NCI-H2081 treated with DMSO at 0.1 percent for 48 hours (cell line): ENCODE measurements around the gene OR56A1.
"Not testable (repeated sequence)": the region's sequence is repeated elsewhere in the genome, so short reads cannot be mapped to it uniquely, and the experiment has no call there.

Experiments used
- DNase-seq: peaks from one replicate; lab custom pipeline; 2025; lab: John Stamatoyannopoulos, UW

The OR56A1 gene, protein sequence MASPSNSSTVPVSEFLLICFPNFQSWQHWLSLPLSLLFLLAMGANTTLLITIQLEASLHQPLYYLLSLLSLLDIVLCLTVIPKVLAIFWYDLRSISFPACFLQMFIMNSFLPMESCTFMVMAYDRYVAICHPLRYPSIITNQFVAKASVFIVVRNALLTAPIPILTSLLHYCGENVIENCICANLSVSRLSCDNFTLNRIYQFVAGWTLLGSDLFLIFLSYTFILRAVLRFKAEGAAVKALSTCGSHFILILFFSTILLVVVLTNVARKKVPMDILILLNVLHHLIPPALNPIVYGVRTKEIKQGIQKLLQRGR

DNA sequence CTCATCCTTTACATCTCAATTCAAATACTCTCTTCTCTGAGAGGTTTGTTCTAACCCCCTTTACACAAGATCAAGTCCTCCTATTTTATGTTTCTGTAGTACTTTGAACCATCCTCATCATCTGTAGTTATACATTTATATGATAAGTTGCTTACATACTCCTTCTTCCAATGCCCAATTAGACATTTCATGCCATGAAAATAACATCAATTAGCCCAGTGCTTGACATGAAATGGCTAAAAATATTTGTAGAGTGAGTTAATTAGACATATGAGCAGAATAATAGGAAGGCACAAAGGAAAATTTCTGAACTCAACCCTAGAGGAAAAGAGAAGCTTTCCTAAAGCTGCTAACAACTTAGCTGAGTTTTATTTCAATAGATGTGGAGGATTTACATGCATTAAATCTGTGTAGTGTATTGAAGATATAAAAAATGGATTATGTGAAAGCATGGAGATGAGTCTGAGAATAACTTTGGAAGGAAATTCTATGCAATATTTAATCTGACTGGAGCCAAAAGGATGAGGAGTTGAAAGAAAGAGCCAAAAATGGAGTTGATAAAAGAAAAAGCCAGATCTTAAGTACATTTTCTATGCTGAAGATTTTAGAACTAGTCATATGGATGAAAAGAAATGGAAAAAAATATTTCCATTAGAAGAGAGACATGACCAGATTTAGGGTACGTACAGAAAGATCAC is at the start of gene OR56A1:
OR56A1 (minus strand) TSS at position 51 of the 698 bp plus-strand sequence. CDS start 3,066 bp downstream, outside the sequence.
- no peak for DNase-seq

DNA sequence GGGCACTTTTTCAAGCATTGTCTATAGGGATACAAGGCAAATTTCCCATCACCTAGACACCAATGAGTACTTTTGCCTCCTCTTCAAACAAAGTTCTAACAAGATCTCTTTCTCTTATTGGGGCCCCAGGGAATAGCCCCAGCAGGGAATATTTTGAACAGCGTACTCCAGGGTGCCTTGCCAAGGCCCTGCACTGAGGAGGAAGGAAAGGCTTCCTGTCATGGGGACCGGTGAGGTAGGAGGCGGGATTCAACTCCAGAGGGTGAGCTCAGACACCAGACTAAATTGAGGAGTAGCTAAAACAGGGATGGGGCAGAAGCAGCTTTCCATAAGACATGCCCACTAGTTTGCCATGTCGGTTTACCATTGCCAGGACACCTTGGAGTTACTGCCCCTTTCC is 48.9 kb upstream of the OR56A1 start:
- no peak for DNase-seq

DNA sequence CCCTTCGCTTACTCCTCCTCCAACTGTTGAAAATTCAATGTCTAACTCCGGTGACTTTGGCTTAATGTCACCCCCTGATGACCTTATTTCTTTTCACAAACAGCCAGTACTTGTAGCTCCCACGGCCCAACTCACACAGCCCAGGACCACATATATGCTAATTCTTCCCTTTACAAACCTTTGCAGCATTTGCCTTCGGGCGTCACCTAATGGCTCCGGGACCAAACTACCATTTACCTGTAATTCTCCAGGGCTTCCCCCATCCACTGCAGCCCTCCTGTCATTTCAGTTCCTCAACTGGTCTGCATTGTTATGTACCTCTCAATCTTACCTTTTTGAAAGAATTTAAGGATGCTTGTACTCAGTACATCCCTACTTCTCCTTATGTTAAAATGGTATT is 47.2 kb upstream of the OR56A1 start:
- DNase-seq: no peak

DNA sequence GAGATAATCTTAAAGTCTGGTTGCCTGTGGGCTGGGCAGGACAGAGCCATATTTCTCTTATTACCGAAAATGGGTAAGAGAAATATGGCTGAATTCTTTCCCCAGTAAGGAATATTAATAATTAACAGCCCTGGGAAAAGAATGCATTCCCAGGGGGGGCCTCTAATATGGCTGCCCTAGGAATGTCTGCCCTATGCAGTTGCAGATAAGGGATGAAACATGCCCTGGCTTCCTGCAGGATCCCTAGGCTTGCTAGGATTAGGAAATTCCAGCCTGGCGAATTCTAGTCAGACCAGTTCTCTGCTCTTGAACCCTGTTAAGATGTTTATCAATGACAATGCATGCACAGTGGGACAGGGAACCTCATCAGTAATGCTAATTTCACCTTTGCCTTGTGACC is 45.9 kb upstream of the OR56A1 start:
- not testable (repeated sequence) for DNase-seq

GRCh38 chr11:6067502-6067901 is 36.9 kb upstream of the OR56A1 start:
- no peak for DNase-seq

DNA sequence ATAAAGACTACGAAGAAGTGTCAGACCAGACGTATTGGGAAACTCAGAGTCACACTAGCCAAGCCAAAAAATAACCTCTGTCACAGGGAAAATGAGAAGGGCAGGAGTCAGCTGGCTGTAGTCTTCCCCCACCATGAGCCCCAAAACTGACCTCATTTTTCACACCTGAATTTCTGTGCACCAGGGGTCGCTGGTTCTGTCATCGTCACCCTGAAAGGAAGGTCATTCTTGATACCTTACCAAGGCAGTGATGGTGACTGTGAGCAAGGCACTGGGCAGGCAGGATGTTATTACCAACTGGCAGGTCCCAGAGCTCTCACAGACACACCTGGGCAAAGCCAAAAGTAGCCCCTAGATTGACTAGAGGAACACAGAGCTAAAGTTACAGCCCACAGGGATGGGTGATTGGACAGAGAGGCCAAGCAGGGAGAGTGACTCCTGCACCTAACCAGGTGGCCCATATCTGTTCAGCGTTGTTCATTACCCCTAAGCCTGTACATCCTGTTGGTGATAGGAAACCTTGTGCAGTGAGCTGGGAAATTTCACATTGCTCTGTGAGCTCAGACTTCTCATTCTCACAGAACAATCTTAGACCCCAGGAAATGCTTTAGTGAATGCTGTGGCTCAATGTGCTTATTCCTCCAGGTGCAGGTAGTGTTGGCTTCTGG is 32.3 kb upstream of the OR56A1 start:
- DNase-seq: no peak

GRCh38 chr11:6061475-6061874 is 30.9 kb upstream of the OR56A1 start:
- DNase-seq: no peak

DNA sequence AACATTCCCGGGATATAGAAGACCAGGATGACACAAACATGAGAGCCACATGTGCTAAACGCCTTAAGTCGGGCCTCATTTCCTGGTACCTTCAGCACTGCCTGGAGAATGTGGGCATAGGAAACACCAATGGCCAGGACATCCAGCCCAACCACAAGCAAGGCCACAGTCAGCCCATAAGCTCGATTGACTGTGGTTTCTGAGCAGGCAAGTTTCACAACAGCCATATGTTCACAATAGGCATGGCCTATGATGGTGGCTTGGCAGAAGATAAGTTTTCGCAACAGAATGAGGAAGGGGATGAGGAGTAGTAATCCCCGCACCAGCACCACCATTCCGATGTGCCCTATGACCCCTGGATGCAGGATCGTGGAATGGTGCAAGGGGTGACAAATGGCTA is 26.9 kb upstream of the OR56A1 start:
- no peak for DNase-seq

DNA sequence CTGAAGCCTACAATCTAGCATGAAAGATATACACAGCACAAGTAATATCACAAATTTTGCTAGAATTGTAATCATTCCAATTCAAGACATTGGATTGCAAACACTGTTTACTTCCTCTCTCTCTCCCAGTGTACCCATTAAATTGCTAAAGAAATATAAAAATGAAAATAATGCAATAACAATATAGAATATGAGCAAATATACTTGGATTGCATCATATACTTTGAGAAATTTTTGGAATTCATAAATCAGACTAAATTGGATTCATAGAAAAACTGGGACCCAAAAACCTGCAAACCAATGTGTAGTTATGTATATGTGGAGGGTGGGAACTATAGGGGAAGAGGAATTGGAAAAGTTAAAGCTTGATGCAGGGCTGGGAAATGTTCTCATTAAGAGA is 25.0 kb upstream of the OR56A1 start:
- no peak for DNase-seq

DNA sequence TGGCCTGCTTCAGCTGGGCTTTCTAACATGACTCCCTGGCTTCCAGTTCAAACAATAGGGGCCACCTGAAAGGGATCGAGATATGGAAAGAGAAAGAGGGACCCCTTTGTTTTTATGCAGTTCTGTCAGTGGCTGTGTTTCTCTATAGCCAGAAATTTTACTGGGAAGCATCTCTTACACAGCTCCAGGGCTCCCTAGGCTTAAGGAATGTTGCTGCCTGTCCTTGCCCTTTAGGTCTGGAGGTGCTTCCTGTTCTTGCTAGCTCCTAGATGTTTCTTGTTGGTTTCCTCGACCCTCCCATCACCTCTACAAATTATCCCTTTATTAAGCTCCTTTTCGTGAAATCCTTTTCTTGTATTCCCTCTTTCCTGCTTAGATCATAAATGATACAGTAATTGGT is 21.8 kb upstream of the OR56A1 start:
- DNase-seq: no peak

GRCh38 chr11:6040874-6041273 is 10.3 kb upstream of the OR56A1 start:
- DNase-seq: no peak

DNA sequence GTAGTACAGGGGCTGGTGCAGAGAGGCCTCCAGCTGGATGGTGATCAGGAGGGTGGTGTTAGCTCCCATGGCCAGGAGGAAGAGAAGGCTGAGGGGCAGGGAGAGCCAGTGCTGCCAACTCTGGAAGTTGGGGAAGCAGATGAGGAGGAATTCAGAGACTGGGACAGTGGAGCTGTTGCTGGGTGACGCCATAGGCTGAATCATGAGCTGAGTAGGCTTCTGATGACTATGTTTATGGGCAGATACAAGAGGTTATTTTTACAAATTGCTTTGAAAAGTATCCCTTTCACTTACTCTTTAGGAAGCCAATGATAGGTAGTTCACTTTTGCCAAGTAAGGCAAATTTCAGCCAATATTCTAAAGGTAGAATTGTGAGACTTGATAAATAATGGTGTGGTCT is 3.1 kb downstream of the OR56A1 start:
- DNase-seq: no peak

GRCh38 chr11:6025056-6025455 is 5.5 kb downstream of the OR56A1 start:
- no peak for DNase-seq

DNA sequence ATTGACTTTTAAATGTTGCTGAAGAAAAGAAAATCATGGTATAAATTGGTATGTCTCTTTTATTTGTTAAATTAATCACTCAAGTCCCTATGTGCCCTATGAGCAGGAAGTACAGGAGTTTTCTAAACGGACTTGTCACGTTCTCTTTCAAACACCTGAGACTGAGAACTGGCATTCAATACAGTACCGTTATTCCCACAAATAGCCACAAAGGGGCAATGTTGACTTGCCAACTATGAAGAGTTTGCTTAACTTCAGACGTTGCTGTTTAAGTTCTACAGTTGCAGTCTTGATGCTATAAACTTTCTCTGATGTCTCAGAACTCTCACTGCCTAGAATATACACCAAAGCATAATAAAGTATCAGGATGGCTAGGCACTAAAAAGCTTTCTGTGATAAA is 7.6 kb downstream of the OR56A1 start:
- peak; percentile 7 for DNase-seq

GRCh38 chr11:6013042-6013441 is 17.5 kb downstream of the OR56A1 start:
- no peak for DNase-seq

DNA sequence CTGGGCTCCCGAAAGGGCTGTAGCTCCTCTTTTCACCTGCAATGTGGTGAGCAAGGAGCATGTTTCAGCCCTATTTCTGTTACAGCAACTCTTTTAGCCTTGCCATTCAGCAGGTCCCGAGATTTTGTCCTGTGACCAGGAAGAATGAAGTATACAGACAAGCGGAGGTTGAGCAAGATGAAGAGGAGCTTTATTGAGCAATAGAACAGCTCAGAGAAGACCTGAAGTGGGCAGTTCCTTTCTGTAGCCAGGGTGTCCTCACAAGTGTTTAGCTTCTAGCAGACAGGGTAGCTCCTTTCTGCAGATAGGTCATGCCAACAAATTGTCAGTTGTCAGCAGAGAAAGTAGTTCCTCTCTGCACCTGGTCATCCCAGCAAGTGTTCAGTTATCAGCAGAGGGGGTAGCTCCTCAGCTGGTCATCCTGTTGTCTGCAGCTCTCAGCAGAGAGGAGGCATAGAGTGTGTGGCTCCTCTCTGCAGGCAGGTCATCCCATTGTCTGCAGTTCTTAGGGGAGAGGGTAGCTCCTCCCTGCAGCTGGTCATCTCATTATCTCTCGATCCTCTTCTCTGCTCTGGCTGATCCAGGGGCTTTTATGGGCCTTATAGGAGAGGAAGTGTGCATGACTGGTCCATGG is 18.4 kb downstream of the OR56A1 start:
- no peak for DNase-seq

DNA sequence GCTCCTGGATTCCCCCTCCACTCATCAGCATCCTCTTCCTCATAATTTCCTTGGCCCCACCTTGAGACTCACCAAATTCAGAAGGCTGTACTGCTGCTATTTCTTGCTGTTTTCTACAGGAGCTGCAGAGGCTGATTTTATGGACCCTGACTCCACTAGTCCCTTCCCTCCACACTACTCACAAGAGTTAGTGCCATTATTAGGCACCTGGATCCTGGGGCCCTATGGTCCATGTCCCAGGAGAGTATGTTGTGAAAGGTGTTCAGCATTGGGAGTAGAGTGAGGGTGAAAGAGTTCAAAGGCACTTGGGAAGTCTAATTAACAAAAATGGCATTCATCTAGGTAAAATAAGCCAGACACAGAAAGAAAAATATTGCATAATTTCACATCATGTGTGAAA is 23.7 kb downstream of the OR56A1 start, which contains the start of gene OR56A4:
OR56A4 (minus strand) TSS at position 101 of the 400 bp plus-strand sequence. CDS start 3,954 bp downstream, outside the sequence.
- no peak for DNase-seq

- DNase-seq: no peak
These were observed 24.2 kb downstream of the OR56A1 start for GRCh38 chr11:6006395-6006794.

- no peak for DNase-seq
These were observed 28.3 kb downstream of the OR56A1 start for GRCh38 chr11:6002202-6002699.

- no peak for DNase-seq
These were observed 35.8 kb downstream of the OR56A1 start for GRCh38 chr11:5994791-5995190.

- DNase-seq: no peak
These were observed 37.8 kb downstream of the OR56A1 start for GRCh38 chr11:5992604-5993251.

DNA sequence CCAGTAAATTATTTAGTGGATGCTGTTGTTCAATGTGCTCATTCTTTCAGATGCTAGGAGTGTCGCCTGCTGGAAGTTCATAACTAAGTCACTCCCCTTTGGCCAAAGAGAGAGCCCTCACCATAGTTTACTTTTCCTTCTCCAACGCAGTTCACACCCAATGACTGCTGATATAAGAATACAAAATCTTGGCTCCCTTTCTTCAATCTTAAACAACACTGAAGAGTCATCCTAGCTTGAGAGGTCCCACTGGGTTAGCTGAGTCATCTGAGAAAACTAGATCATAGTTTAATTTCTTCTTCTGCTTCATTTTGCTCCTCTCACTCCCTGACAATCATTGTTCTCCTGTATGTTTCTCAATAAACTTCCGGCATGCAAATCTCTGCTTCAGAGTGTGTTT is 38.4 kb downstream of the OR56A1 start:
- DNase-seq: no peak
